GM21447 (cell line): ENCODE results near the gene AQP12A.

ENCODE experiments used
- ATAC-seq: cut with Tn5 transposase; IDR thresholded peaks from one replicate; pipeline ENCODE4 v1.9.1; 2021; ENCODE audit not compliant: unreplicated experiment

AQP12A gene

GRCh38 chr2:240707043-240707756 lies 15.5 kb downstream of the AQP12A start:
- ATAC-seq = no peak

GRCh38 chr2:240707821-240708220 lies 16.2 kb downstream of the AQP12A start:
- ATAC-seq = no peak

- ATAC-seq = no peak
Observed at GRCh38 chr2:240708457-240708856, 16.8 kb downstream of the AQP12A start.

GRCh38 chr2:240711296-240711695 lies 19.6 kb downstream of the AQP12A start:
- ATAC-seq = no peak

GRCh38 chr2:240711701-240712100 lies 20.0 kb downstream of the AQP12A start:
- ATAC-seq = no peak

GRCh38 chr2:240712121-240712520 lies 20.5 kb downstream of the AQP12A start:
- no peak for ATAC-seq

- ATAC-seq = no peak
Observed at GRCh38 chr2:240713071-240713927, 21.6 kb downstream of the AQP12A start.

- no peak for ATAC-seq
Observed at GRCh38 chr2:240713928-240714746, 22.5 kb downstream of the AQP12A start.

- ATAC-seq = no peak
Observed at GRCh38 chr2:240714747-240715725, 23.4 kb downstream of the AQP12A start.

GRCh38 chr2:240716130-240716798 lies 24.6 kb downstream of the AQP12A start:
- no peak for ATAC-seq

GRCh38 chr2:240717181-240717641 lies 25.5 kb downstream of the AQP12A start:
- no peak for ATAC-seq

- no peak for ATAC-seq
Observed at GRCh38 chr2:240717681-240718581, 26.3 kb downstream of the AQP12A start.

GRCh38 chr2:240718896-240719490 lies 27.3 kb downstream of the AQP12A start:
- no peak for ATAC-seq

- no peak for ATAC-seq
Observed at GRCh38 chr2:240719676-240720545, 28.2 kb downstream of the AQP12A start.

GRCh38 chr2:240720686-240721595 lies 29.3 kb downstream of the AQP12A start:
- ATAC-seq = no peak

- ATAC-seq = no peak
Observed at GRCh38 chr2:240721596-240722180, 30.0 kb downstream of the AQP12A start.
